Hepatocyte (in vitro differentiated cells): ENCODE results near the gene TRIOBP. TPM values are rescaled to one million over a fixed set of nuclear protein-coding genes. Genes with fewer than 3 reads are reported as not detected.

ENCODE experiments used
- DNase-seq: peaks from one replicate; pipeline ENCODE4 v3.0.0-alpha.2; 2016; ENCODE audit warnings: low spot score
- H2AFZ ChIP-seq: fragments of 200-600 bp; sonication (generic); 2 replicates; pipeline ENCODE4 v1.6.0; 2016; ENCODE audit warnings: antibody characterized with exemption, mild to moderate bottlenecking
- H3K27ac ChIP-seq: fragments of 200-600 bp; sonication (generic); 2 replicates; pipeline ENCODE4 v1.5.1; 2016; ENCODE audit warnings: mild to moderate bottlenecking
- H3K27me3 ChIP-seq: fragments of 200-600 bp; sonication (generic); 2 replicates; pipeline ENCODE4 v1.6.1; 2016
- H3K36me3 ChIP-seq: fragments of 200-600 bp; sonication (generic); replicated peaks from 2 replicates; pipeline ENCODE4 v1.5.1; 2016; ENCODE audit warnings: low read depth; ENCODE audit not compliant: insufficient read depth
- H3K4me1 ChIP-seq: fragments of 200-600 bp; sonication (generic); 2 replicates; pipeline ENCODE4 v1.5.1; 2016; ENCODE audit warnings: mild to moderate bottlenecking, moderate library complexity; ENCODE audit not compliant: insufficient read depth
- H3K4me2 ChIP-seq: fragments of 200-600 bp; sonication (generic); 2 replicates; pipeline ENCODE4 v1.6.0; 2016
- H3K4me3 ChIP-seq: fragments of 200-600 bp; sonication (generic); 2 replicates; pipeline ENCODE4 v1.5.1; 2016; ENCODE audit warnings: mild to moderate bottlenecking
- H3K79me2 ChIP-seq: fragments of 200-600 bp; sonication (generic); 2 replicates; pipeline ENCODE4 v1.6.0; 2017; ENCODE audit warnings: mild to moderate bottlenecking
- H3K9me2 ChIP-seq: fragments of 200-600 bp; sonication (generic); replicated peaks from 2 replicates; pipeline ENCODE4 v1.6.0; 2017; ENCODE audit warnings: mild to moderate bottlenecking; ENCODE audit not compliant: insufficient read depth
- H3K9me3 ChIP-seq: fragments of 200-600 bp; sonication (generic); 2 replicates; pipeline ENCODE4 v1.5.1; 2016; ENCODE audit warnings: low read depth, mild to moderate bottlenecking
- H4K20me1 ChIP-seq: fragments of 200-600 bp; sonication (generic); 2 replicates; pipeline ENCODE4 v1.6.0; 2016; ENCODE audit warnings: mild to moderate bottlenecking; ENCODE audit not compliant: insufficient read depth, poor library complexity, severe bottlenecking
- CTCF ChIP-seq: fragments of 200-600 bp; sonication (generic); IDR thresholded peaks from 2 replicates; pipeline ENCODE4 v1.5.1; 2016; ENCODE audit warnings: antibody characterized with exemption, mild to moderate bottlenecking; ENCODE audit not compliant: poor library complexity
- EZH2 ChIP-seq: fragments of 200-600 bp; sonication (generic); IDR thresholded peaks from 2 replicates; pipeline ENCODE4 v1.6.1; 2016; ENCODE audit warnings: antibody characterized with exemption, mild to moderate bottlenecking, borderline replicate concordance
- EZH2phosphoT487 ChIP-seq: fragments of 200-600 bp; sonication (generic); IDR thresholded peaks from one replicate; pipeline ENCODE4 v1.6.1; 2018; ENCODE audit warnings: antibody characterized with exemption, mild to moderate bottlenecking, low read depth, moderate library complexity; ENCODE audit not compliant: unreplicated experiment, severe bottlenecking
- WGBS: methylation state at CpG from one replicate; pipeline ENCODE4 v1.1.6; 2016; ENCODE audit warnings: low lambda C conversion rate; ENCODE audit errors: missing lambda C conversion rate; 5-methylcytosine and 5-hydroxymethylcytosine counted together
- polyA plus RNA-seq: library from polyadenylated mRNA; unstranded; fragments of >200 nt; fragmentation: Nextera tagmentation; extraction: Ambion mirVana; gene quantifications from 2 replicates; pipeline ENCODE4 v1.2.1, GENCODE V29; 2016
- total RNA-seq: library from RNA; depleted of rRNA; stranded (reverse); fragments of >200 nt; gene quantifications from 2 replicates; pipeline ENCODE4 v1.2.3, GENCODE V29; 2014

Gene TRIOBP
- total and polyA plus RNA-seq, 2 experiments from 2014 or later, result 57.2 to 96.1 TPM

- TF ChIP-seq EZH2phosphoT487 (no peak), CTCF (no peak), EZH2 (no peak)
- no peaks in the 10 kb centered on the region for H4K20me1 ChIP-seq
- H3K79me2 ChIP-seq, result no peaks in the 10 kb centered on the region
- peaks cover 14% of the 10 kb centered on the region for H3K4me1 ChIP-seq
- H3K9me2 ChIP-seq, result no peaks in the 10 kb centered on the region
- no peak overlapping the region for H3K4me2 ChIP-seq
- no peak for DNase-seq
- H3K4me3 ChIP-seq, result no peak overlapping the region
- H3K9me3 ChIP-seq, result no peaks in the 10 kb centered on the region
- WGBS, result 93% methylated on average over 6 of the region's 6 CpGs
- H3K27ac ChIP-seq, result no peak overlapping the region
- no peak overlapping the region for H2AFZ ChIP-seq
- H3K36me3 ChIP-seq, result no peaks in the 10 kb centered on the region
- H3K27me3 ChIP-seq, result no peaks in the 10 kb centered on the region
Observed at GRCh38 chr22:37734402-37734700, 37.5 kb downstream of the TRIOBP start.

GRCh38 chr22:37734964-37735451, 38.2 kb downstream of the TRIOBP start:
- no peaks in the 10 kb centered on the region for H3K79me2 ChIP-seq
- WGBS, result 64% methylated on average over 16 of the region's 16 CpGs
- H3K27me3 ChIP-seq, result no peaks in the 10 kb centered on the region
- H3K4me1 ChIP-seq, result peaks cover 14% of the 10 kb centered on the region
- no peaks in the 10 kb centered on the region for H3K36me3 ChIP-seq
- H3K9me2 ChIP-seq, result no peaks in the 10 kb centered on the region
- no peak overlapping the region for H3K4me2 ChIP-seq
- peak; percentile 70 for DNase-seq
- H3K4me3 ChIP-seq, result no peak overlapping the region
- H2AFZ ChIP-seq, result no peak overlapping the region
- H3K27ac ChIP-seq, result no peak overlapping the region
- H4K20me1 ChIP-seq, result no peaks in the 10 kb centered on the region
- TF ChIP-seq EZH2phosphoT487 (no peak), CTCF (peak; percentile 43), EZH2 (no peak)
- no peaks in the 10 kb centered on the region for H3K9me3 ChIP-seq

GRCh38 chr22:37739035-37739434, 42.2 kb downstream of the TRIOBP start:
- Histone ChIP-seq H3K4me2 (no peak overlapping the region), H3K27ac (peak overlapping the region; percentile 58), H3K4me1 (peaks cover 40% of the 10 kb centered on the region), H3K27me3 (no peaks in the 10 kb centered on the region), H3K9me2 (no peaks in the 10 kb centered on the region), H3K4me3 (no peak overlapping the region), H3K36me3 (no peaks in the 10 kb centered on the region), H3K79me2 (no peaks in the 10 kb centered on the region), H3K9me3 (no peaks in the 10 kb centered on the region), H4K20me1 (no peaks in the 10 kb centered on the region), H2AFZ (no peak overlapping the region)
- peak; percentile 63 for DNase-seq
- WGBS, result 63% methylated on average over 10 of the region's 12 CpGs
- TF ChIP-seq EZH2 (no peak), CTCF (no peak), EZH2phosphoT487 (no peak)

GRCh38 chr22:37739611-37740049, 42.8 kb downstream of the TRIOBP start:
- H3K27ac ChIP-seq, result peak overlapping the region; percentile 58
- DNase-seq, result no peak

More at GRCh38 chr22:37739611-37740049, 42.8 kb downstream of the TRIOBP start:
- TF ChIP-seq EZH2 (no peak), EZH2phosphoT487 (no peak), CTCF (no peak)
- no peaks in the 10 kb centered on the region for H3K36me3 ChIP-seq
- no peak overlapping the region for H3K4me2 ChIP-seq
- H3K4me1 ChIP-seq, result peaks cover 42% of the 10 kb centered on the region
- no peaks in the 10 kb centered on the region for H3K9me2 ChIP-seq
- no peaks in the 10 kb centered on the region for H3K27me3 ChIP-seq
- H2AFZ ChIP-seq, result no peak overlapping the region
- peaks cover under 1% of the 10 kb centered on the region for H3K79me2 ChIP-seq
- no peak overlapping the region for H3K4me3 ChIP-seq
- H4K20me1 ChIP-seq, result no peaks in the 10 kb centered on the region
- WGBS, result 93% methylated on average over 17 of the region's 17 CpGs
- no peaks in the 10 kb centered on the region for H3K9me3 ChIP-seq
